IMR-90 (cell line): ENCODE results near the gene CLDN24.

Experiments
- POLR2A ChIP-seq: IDR thresholded peaks from 2 replicates; pipeline ENCODE4 v1.6.1; 2012; ENCODE audit warnings: mild to moderate bottlenecking, low read depth, low read length
- SMC3 ChIP-seq: fragments of 150-350 bp; IDR thresholded peaks from 2 replicates; pipeline ENCODE4 v1.6.1; 2016; ENCODE audit warnings: low read depth, mild to moderate bottlenecking, antibody characterized with exemption, low read length, moderate library complexity

GRCh38 chr4:183327827-183328226 is 5.6 kb upstream of the CLDN24 start:
- no peak for TF ChIP-seq SMC3
- TF ChIP-seq POLR2A = no peak
